Measurements from ENCODE around the gene DDR2. TPM values are rescaled to one million over a fixed set of nuclear protein-coding genes. Genes with fewer than 3 reads are reported as not detected.
A peak's percentile ranks its signal among the peaks of the same experiment; 100 is the strongest.

Gene DDR2
- total and polyA plus RNA-seq, 8 donors = 6.8 to 117 (median 34.1) TPM

DNA sequence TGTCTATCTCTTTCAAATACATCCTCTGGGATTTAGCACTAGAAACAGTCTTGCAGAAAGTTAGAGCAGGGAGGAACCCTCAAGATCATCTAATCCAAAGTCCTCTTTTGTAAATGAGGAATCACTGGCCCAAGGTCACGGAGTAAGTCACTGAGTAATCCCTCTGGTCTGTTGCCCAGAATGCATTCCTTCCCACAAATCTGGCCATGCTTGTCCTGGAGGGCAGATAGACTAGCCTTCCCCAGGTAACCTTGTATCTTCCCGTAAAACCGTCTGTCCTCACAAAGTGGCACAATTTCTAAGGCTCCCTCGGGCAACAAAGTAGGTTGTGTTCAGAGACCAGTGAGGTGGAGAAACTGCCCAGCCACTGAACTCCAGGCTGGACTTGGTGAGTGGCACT is 46.2 kb downstream of the DDR2 start:
- H3K36me3 ChIP-seq = no peaks in the 10 kb centered on the region
- intact Hi-C loops (cut with DNase I; ENCODE audit: low total_unique reads) = no loop called here
- H3K4me3 ChIP-seq = no peak overlapping the region
- H3K4me1 ChIP-seq = peaks cover 0 to 49% (median 26%) of the 10 kb centered on the region in 4 donors
- H3K27ac ChIP-seq = peak overlapping the region; percentile 26 to 79 (median 50)
- no peaks in the 10 kb centered on the region for H3K27me3 ChIP-seq
- no peaks in the 10 kb centered on the region for H3K9me3 ChIP-seq
- 55 to 86% (median 71%) methylated on average over 4 of the region's 4 CpGs for WGBS, 5 donors
- TF ChIP-seq EP300 (IDR thresholded peaks at IDR 0.05) (no peak), POLR2A (IDR thresholded peaks at IDR 0.05) (no peak), POLR2AphosphoS5 (IDR thresholded peaks at IDR 0.05) (peak in 1 of 3 donors; percentile 75)
- TF ChIP-seq, protein P1, sequence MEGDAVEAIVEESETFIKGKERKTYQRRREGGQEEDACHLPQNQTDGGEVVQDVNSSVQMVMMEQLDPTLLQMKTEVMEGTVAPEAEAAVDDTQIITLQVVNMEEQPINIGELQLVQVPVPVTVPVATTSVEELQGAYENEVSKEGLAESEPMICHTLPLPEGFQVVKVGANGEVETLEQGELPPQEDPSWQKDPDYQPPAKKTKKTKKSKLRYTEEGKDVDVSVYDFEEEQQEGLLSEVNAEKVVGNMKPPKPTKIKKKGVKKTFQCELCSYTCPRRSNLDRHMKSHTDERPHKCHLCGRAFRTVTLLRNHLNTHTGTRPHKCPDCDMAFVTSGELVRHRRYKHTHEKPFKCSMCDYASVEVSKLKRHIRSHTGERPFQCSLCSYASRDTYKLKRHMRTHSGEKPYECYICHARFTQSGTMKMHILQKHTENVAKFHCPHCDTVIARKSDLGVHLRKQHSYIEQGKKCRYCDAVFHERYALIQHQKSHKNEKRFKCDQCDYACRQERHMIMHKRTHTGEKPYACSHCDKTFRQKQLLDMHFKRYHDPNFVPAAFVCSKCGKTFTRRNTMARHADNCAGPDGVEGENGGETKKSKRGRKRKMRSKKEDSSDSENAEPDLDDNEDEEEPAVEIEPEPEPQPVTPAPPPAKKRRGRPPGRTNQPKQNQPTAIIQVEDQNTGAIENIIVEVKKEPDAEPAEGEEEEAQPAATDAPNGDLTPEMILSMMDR (IDR thresholded peaks at IDR 0.05) = no peak
- DNase-seq = no peak

DNA sequence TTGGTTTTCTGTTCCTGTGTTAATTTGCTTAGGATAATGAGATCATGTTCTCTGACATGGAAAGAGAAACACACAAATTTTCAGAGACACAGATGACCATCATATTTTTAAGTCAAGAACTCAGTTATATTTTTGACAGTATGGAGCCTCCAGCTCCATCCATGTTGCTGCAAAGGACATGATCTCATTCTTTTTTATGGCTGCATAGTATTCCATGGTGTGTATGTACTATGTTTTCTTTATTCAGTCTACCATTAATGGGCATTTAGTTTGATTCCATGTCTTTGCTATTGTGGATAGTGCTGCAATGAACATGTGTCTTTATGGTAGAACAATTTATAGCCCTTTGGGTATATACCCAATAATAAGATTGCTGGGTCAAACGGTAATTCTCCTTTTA is 47.0 kb downstream of the DDR2 start:
- no peak for TF ChIP-seq POLR2A (IDR thresholded peaks at IDR 0.05)
- TF ChIP-seq POLR2AphosphoS5 (IDR thresholded peaks at IDR 0.05) = no peak
- TF ChIP-seq, protein P1 (IDR thresholded peaks at IDR 0.05) = no peak
- no peak for TF ChIP-seq EP300 (IDR thresholded peaks at IDR 0.05)

DNA sequence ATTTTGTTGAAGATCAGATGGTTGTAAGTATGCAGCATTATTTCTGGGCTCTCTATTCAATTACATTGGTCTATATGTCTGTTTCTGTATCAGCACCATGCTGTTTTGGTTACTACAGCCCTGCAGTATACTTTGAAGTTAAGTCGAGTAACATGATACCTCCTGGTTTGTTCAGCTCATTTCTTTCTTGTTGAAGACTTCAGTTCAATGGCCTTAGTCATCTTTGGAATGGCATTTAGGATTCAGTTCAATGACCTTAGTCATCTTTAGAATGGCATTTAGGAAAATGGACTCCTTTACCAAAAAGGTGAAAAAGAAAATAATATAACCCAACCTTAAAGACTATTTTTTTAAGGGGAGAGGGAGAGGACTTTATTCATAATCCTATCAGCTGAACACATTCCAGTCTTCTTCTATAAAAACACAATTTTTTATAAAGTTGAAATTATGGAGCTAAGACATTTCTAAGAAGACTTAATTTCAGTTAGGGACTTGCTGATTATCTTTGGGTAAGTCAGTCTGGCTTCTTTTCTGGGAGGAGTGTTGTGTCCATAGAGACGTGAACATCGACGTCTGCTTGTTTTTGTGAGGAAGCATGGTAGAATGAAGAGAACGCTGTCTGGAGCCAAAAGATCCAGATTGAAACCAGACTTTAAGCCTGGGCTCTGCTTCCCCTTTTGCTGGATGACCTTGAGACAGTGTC is 48.3 kb downstream of the DDR2 start:
- H3K4me1 ChIP-seq = peaks cover 0 to 63% (median 21%) of the 10 kb centered on the region in 4 donors
- WGBS, 5 donors = 69 to 91% (median 81%) methylated on average over 5 of the region's 5 CpGs
- intact Hi-C loops (cut with DNase I; ENCODE audit: low total_unique reads) = no loop called here
- peak overlapping the region in 4 of 5 donors; percentile 5 to 75 (median 48) for H3K27ac ChIP-seq
- TF ChIP-seq EP300 (IDR thresholded peaks at IDR 0.05) = no peak
- TF ChIP-seq, protein P1 (IDR thresholded peaks at IDR 0.05) = no peak
- TF ChIP-seq POLR2AphosphoS5 (IDR thresholded peaks at IDR 0.05) = no peak
- no peak for TF ChIP-seq POLR2A (IDR thresholded peaks at IDR 0.05)
- H3K4me3 ChIP-seq = no peak overlapping the region
- DNase-seq = no peak
- no peaks in the 10 kb centered on the region for H3K36me3 ChIP-seq
- H3K9me3 ChIP-seq = no peaks in the 10 kb centered on the region
- no peaks in the 10 kb centered on the region for H3K27me3 ChIP-seq

More for the DNA sequence above, 47.0 kb downstream of the DDR2 start:
- Histone ChIP-seq H3K36me3 (no peaks in the 10 kb centered on the region), H3K9me3 (no peaks in the 10 kb centered on the region), H3K27me3 (no peaks in the 10 kb centered on the region), H3K27ac (peak overlapping the region in 2 of 5 donors; percentile 77 to 79), H3K4me1 (peaks cover 0 to 50% (median 21%) of the 10 kb centered on the region in 4 donors), H3K4me3 (no peak overlapping the region)
- DNase-seq = no peak
- intact Hi-C loops (cut with DNase I; ENCODE audit: low total_unique reads) = no loop called here
- 0 to 60% (median 39%) methylated on average over 1 of the region's 1 CpG for WGBS, 5 donors

DNA sequence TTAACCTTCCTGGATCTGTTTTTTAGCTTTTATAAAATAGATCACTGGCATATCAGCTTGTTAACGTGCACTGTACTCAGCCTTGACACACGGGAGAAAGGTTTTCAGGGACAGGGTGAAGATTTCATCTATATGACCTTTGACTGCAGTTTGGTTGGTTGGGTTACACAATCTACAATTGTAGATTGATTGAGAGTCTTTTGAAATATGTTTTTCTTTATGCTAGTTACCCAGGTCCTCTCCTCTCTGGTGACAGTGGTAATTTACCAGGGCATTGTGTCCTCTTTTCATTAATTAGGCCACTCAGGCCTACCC is 48.8 kb downstream of the DDR2 start:
- no peaks in the 10 kb centered on the region for H3K27me3 ChIP-seq
- no peaks in the 10 kb centered on the region for H3K9me3 ChIP-seq
- peak overlapping the region in 4 of 5 donors; percentile 5 to 75 (median 48) for H3K27ac ChIP-seq
- H3K4me1 ChIP-seq = peaks cover 0 to 58% (median 18%) of the 10 kb centered on the region in 4 donors
- TF ChIP-seq POLR2AphosphoS5 (IDR thresholded peaks at IDR 0.05) (no peak), EP300 (IDR thresholded peaks at IDR 0.05) (no peak), POLR2A (IDR thresholded peaks at IDR 0.05) (no peak)
- TF ChIP-seq, protein P1 (IDR thresholded peaks at IDR 0.05) = no peak
- WGBS, 5 donors = 52 to 79% (median 70%) methylated on average over 2 of the region's 2 CpGs
- DNase-seq = no peak
- H3K4me3 ChIP-seq = no peak overlapping the region
- no peaks in the 10 kb centered on the region for H3K36me3 ChIP-seq
- intact Hi-C loops (cut with DNase I; ENCODE audit: low total_unique reads) = no loop called here
